ENCODE results near the gene AKIRIN2. TPM values are rescaled to one million over a fixed set of nuclear protein-coding genes. Genes with fewer than 3 reads are reported as not detected.

Gene AKIRIN2
- total and polyA plus RNA-seq, 2 of the 13 experiments (the other 11 are each of a cell fraction or from before 2014, with no cell fraction given), result 15.6 to 23.4 TPM

- Histone ChIP-seq H3K9ac (ENCODE audit: insufficient read depth, low read depth, low read length) (no peak overlapping the region), H3K4me1 (ENCODE audit: insufficient read depth, low read length) (no peaks in the 10 kb centered on the region), H3K9me3 (ENCODE audit: low read length) (no peaks in the 10 kb centered on the region), H3K27ac (ENCODE audit: extremely low read length, insufficient read depth, low read length) (no peak overlapping the region), H3K4me2 (ENCODE audit: low read depth, low read length) (no peak overlapping the region), H3K4me3 (replicated peaks in 1 of 3; ENCODE audit: insufficient read depth in 1 of 3, low read depth in 2 of 3, low read length in 3 of 3) (no peak overlapping the region), H2AFZ (ENCODE audit: low read length) (no peak overlapping the region), H3K36me3 (replicated peaks in 1 of 2; ENCODE audit: control insufficient read depth in 1 of 2, insufficient read depth in 2 of 2, low read length in 2 of 2) (peaks cover 4 to 24% of the 10 kb centered on the region in 2 experiments; a peak in 4 of 5 replicates), H3K27me3 (ENCODE audit: control insufficient read depth in 1 of 2, insufficient read depth in 2 of 2, low read length in 2 of 2) (no peaks in the 10 kb centered on the region), H4K20me1 (ENCODE audit: insufficient read depth, low read length) (no peaks in the 10 kb centered on the region), H3K79me2 (ENCODE audit: insufficient read depth, low read length) (no peaks in the 10 kb centered on the region)
- no peak for FAIRE-seq
- ATAC-seq, result no peak
- no peak for DNase-seq (ENCODE audit: low spot score)
- no TSS peak for BruUV-seq (replicated peaks)
- TF ChIP-seq ZNF558 (CRISPR knock-in tag; IDR thresholded peaks at IDR 0.05; ENCODE audit: borderline replicate concordance), result no peak
- no peak for TF ChIP-seq ZNF276 (CRISPR knock-in tag; IDR thresholded peaks at IDR 0.05; ENCODE audit: low read depth)
- TF ChIP-seq ZNF747 (CRISPR knock-in tag; IDR thresholded peaks at IDR 0.05; ENCODE audit: borderline replicate concordance), result no peak
- no peak for TF ChIP-seq GPBP1L1 (CRISPR knock-in tag; IDR thresholded peaks at IDR 0.05)
- TF ChIP-seq RBM39 (IDR thresholded peaks at IDR 0.05; ENCODE audit: low read depth, low read length, poor library complexity, severe bottlenecking), result no peak
- no peak for TF ChIP-seq ELK4 (CRISPR knock-in tag; IDR thresholded peaks at IDR 0.05; ENCODE audit: borderline replicate concordance)
- TF ChIP-seq ZNF768 (CRISPR knock-in tag; IDR thresholded peaks at IDR 0.05), result no peak
- TF ChIP-seq HNF1B (CRISPR knock-in tag; IDR thresholded peaks at IDR 0.05), result no peak
- ChIA-PET CTCF (ENCODE audit: low intra/inter-chr PET ratio, low total read pairs) (no interaction called here), POLR2A (no interaction called here)
- intact Hi-C loops (cut with micrococcal nuclease; ENCODE audit: unreplicated experiment), result no loop called here
- in situ Hi-C loops (cut with HindIII; ENCODE audit: extremely low pct_ligation_motif_present, low pct_unique_long_range_greater_than_20kb), result no loop called here
Observed at GRCh38 chr6:87656857-87657256, 45.2 kb downstream of the AKIRIN2 start.
